Measurements from ENCODE around the gene SPTLC3.

Gene SPTLC3

GRCh38 chr20:12987261-12987660 is 21.5 kb upstream of the SPTLC3 start:
- DNase-seq, result no peak

GRCh38 chr20:12989586-12990115 is 19.1 kb upstream of the SPTLC3 start:
- no peak for DNase-seq

GRCh38 chr20:12997128-12997655 is 11.6 kb upstream of the SPTLC3 start:
- no peak for DNase-seq

GRCh38 chr20:12998046-12998445 is 10.7 kb upstream of the SPTLC3 start:
- DNase-seq, result no peak

- DNase-seq, result no peak
Observed at GRCh38 chr20:12999201-12999600, 9.6 kb upstream of the SPTLC3 start.

GRCh38 chr20:13002251-13002650 is 6.5 kb upstream of the SPTLC3 start:
- DNase-seq, result no peak

- DNase-seq, result no peak
Observed at GRCh38 chr20:13006825-13007224, 1.9 kb upstream of the SPTLC3 start.

GRCh38 chr20:13007596-13007995 is 1.2 kb upstream of the SPTLC3 start:
- DNase-seq, result no peak

- DNase-seq, result no peak
Observed at GRCh38 chr20:13009682-13010406, 1.1 kb downstream of the SPTLC3 start.

GRCh38 chr20:13012886-13013285 is 4.1 kb downstream of the SPTLC3 start:
- no peak for DNase-seq

GRCh38 chr20:13013411-13013810 is 4.6 kb downstream of the SPTLC3 start:
- no peak for DNase-seq

- no peak for DNase-seq
Observed at GRCh38 chr20:13017235-13017634, 8.5 kb downstream of the SPTLC3 start.

- no peak for DNase-seq
Observed at GRCh38 chr20:13017883-13018535, 9.2 kb downstream of the SPTLC3 start.

GRCh38 chr20:13021205-13021970 is 12.6 kb downstream of the SPTLC3 start:
- no peak for DNase-seq

- DNase-seq, result no peak
Observed at GRCh38 chr20:13022401-13023155, 13.8 kb downstream of the SPTLC3 start.

- no peak for DNase-seq
Observed at GRCh38 chr20:13024596-13024995, 15.8 kb downstream of the SPTLC3 start.

GRCh38 chr20:13025181-13025580 is 16.4 kb downstream of the SPTLC3 start:
- no peak for DNase-seq

- no peak for DNase-seq
Observed at GRCh38 chr20:13028001-13028400, 19.2 kb downstream of the SPTLC3 start.

GRCh38 chr20:13028673-13029072 is 19.9 kb downstream of the SPTLC3 start:
- DNase-seq, result no peak

- no peak for DNase-seq
Observed at GRCh38 chr20:13029687-13030375, 21.1 kb downstream of the SPTLC3 start.

- DNase-seq, result no peak
Observed at GRCh38 chr20:13031751-13032150, 23.0 kb downstream of the SPTLC3 start.

GRCh38 chr20:13034115-13034514 is 25.3 kb downstream of the SPTLC3 start:
- no peak for DNase-seq

All from cortex of kidney (tissue), 1 donor.